SW 1271 (cell line): ENCODE data around the gene BRSK2.
A peak's percentile ranks its signal among the peaks of the same experiment; 100 is the strongest.

ENCODE experiments used
- DNase-seq, 2 experiments: peaks; one replicate each; lab custom pipeline; 2025; lab: John Stamatoyannopoulos, UW

Gene BRSK2

DNA sequence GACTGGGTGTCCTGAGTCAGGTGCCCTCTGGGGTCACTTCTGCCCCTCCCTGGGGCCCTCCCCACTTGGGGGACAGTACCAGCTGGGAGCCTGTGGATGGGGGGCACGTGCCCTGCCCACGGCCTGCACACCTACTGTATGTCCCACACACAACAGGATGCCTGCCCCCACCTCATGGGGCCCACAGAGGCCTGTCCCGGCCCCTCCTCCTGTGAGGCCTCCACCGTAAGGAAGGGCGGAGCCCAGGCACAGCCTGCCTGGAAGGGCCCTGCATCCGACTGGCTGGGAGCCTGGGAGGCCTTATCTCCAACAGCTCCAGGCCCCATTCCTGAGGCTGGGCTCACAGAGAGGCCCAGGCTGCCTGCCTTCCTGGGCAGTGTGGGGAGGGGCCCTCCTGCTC, 47.8 kb downstream of the BRSK2 start:
- DNase-seq, result peak in 1 of 2 experiments; percentile 25

DNA sequence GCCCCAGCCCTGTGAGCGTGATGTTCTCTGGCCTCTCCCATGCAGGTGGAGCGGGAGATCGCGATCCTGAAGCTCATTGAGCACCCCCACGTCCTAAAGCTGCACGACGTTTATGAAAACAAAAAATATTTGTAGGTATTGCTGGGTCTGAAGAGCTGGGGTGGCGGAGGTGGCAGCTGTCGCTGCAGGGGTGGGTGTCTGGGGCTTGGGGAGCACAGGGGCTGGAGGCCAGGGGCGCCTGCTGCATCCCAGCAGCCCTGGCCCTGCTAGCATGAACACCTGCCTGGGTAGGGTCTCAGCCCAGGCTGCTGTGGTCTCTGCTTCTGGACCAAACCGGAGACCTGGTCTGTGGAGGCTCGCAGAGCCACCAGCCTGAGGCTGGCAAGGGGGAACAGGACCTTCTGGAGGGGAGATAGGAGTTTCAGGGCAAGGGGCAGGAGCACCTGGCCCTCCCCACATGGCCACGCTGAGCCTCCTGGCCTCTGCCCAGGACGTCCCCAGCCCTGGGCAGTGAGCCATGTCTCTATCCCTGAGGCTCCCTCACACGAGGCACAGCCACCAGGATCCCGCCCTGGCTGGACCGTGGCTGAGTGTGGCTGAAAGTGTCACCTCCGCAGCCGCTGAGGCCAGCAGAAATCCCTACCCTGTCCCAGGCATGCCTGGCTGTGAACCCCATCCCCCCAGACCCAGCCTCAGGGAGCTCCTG, 48.7 kb downstream of the BRSK2 start:
- DNase-seq, result no peak

DNA sequence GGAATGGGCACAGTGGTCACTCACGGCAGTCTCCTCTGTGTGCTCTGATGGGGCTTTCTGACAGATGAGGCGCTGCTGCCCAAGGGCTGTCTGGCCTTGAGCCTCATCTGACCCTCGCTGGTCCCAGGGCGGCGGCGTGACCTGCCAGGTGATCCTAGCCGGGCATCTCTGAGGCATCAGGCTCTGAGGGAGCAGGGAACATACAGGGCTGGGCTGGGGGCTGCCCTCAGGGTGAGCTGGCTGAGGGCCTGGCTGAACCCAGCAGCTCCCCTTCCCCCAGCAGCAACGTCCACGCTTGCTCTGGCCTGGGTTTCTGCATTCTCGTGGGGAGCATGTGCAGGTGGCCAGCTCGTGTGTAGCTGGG, 49.2 kb downstream of the BRSK2 start:
- DNase-seq, result no peak

DNA sequence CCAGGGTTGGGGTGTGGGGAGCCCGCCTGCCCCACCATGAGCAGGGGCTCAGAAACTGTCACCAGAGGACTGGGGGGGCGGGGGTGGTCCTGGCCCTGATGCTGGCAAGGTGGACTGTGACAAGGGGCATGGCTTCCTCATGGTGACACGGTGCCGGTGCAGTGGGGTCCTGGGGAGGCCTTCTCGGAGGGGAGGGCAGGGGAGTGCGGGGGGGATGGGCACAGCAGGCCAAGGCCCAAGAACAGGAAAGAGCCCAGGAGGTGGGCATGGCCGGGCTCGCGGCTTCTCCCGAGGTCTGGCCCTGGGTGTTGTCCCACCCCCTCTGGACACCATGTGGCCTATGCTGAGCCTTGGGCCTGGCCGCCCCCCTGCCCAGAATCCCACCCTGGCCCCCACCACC, 49.6 kb downstream of the BRSK2 start:
- no peak for DNase-seq

DNA sequence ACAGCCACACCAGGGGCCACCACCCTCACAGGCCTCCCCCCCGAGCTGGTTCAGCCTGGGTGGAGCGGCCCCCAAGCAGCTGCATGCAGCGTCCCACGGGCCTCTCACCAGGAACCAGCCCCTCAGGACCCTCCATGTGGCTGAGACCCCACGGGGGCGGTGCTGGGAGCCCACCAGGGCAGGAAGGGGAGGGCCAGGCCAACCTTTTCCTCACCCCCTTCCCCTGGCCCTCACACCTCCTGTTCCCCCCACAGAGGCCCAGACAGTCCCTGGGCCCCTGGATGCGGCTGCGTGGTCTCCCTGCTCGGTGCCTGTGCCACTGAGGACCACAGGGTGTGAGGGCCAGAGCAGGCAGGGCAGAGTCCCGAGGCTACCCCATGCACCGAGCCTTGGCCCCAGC, 50.3 kb downstream of the BRSK2 start:
- DNase-seq, result no peak

DNA sequence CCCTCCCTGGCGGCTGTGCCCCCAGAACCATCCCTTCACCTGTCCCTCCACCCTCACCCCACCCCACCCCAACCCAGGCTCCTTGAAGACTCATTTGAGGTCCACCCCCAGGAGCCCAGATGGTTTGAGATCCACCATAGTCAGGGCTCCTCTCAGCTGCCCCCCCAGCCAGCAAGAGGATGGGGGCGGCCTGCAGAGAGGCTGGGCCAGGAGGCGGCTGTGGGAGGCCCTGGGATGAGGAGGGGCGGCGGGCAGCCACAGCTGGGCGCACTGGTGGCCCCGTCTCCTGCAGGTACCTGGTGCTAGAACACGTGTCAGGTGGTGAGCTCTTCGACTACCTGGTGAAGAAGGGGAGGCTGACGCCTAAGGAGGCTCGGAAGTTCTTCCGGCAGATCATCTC, 50.8 kb downstream of the BRSK2 start:
- no peak for DNase-seq

DNA sequence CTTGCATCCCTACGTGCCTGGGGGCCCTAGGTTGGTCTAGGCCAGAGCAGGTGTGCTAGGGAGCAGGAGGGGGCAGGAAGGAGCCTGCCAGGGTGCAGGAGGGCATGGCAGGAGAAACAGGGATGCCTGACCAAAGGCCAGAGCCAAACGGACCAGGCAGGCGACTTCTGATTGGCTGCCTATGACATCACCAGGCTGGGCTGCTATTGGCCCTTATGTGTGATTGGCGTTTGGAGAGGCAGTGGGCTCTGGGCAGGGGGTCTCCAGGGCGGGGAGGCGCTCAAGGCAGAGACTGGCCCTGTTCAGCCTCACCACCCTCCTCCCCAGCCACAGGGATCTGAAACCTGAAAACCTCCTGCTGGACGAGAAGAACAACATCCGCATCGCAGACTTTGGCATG, 52.4 kb downstream of the BRSK2 start:
- no peak for DNase-seq

DNA sequence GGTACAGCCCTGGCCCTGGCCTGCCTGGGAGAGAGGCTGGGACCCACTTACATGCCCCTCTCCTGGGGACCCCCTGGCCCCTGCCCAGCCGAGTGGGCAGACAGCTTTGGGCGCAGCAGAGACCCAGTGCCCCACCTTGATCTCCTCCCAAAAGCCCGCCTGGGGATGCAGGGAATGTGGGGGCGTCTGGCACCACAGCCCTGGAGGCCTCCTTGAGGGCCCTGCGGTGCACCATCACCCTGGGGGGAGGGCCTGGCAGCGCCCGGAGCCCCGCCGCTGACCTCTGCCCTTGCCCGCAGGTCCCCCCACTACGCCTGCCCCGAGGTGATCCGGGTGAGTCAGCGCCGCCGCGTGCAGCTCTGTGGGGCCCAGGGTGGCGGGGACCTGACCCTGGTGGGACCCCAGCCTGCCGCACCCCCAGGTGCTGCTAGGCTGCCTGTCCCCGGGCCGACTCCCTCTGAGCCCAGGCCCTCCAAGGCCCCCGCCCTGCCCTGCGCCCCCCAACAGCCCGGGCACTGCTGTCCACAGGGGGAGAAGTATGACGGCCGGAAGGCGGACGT, 53.2 kb downstream of the BRSK2 start:
- no peak for DNase-seq

DNA sequence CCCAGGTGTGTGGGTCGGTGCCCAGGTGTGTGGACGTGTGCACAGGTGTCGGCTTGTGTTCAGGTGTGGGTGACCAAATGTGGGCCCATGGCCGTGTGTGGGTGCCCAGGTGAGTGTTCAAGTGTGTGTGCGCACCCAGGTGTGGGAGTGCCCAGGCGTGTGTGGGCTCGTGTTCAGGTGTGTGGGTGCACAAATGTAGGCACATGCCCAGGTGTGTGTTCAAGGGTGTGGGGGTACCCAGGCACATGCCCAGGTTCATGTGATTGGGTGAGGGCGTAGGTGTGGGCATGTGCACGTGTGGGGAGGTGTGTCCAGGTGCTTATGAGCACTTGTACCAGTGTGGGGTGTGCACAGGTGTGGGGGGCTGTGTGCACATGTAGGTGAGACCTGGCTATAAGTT, 54.0 kb downstream of the BRSK2 start:
- DNase-seq, result no peak

DNA sequence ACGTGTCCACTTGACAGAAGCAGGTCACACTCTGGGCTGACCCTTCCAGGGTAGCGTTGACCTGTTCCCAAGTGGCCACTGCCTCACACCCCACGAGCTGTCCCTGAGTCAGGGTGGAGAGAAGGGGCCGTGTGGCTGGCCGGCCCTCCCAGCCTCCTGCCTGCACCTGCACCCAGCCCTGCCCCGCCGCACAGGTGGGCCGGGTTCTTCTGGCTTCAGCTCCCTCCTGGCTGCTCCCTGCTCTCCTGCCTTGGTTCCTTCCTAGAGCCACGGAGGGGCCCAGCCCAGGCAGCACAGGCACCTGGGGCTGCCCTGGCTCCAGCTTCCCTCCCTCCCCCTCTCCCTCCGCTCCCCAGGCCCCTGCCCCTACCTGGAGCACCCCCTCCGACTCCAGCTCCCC, 54.6 kb downstream of the BRSK2 start:
- DNase-seq, result no peak

DNA sequence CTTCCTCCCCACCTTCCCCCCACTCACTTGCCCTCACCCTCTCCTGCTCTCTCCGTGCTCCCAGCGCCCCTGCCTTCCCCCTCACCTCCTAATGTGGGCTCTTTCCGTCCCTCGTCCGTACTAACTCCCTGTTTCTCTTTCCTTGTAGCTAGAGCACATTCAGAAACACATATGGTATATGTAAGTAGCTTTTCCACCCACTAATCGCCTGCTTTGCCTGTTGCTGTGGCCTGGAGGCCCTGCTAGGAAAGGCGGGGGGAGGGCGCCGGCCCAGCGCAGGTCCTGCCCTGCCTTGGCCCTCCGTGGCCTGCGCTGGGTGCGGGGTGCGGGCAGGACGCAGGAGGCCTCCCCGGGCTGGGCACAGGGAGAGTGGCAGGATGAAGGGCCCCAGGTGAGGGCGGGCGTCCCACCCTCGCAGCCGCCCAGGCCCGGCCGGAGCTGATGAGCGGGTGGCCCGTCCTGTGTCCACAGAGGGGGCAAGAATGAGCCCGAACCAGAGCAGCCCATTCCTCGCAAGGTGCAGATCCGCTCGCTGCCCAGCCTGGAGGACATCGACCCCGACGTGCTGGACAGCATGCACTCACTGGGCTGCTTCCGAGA, 55.2 kb downstream of the BRSK2 start:
- no peak for DNase-seq

DNA sequence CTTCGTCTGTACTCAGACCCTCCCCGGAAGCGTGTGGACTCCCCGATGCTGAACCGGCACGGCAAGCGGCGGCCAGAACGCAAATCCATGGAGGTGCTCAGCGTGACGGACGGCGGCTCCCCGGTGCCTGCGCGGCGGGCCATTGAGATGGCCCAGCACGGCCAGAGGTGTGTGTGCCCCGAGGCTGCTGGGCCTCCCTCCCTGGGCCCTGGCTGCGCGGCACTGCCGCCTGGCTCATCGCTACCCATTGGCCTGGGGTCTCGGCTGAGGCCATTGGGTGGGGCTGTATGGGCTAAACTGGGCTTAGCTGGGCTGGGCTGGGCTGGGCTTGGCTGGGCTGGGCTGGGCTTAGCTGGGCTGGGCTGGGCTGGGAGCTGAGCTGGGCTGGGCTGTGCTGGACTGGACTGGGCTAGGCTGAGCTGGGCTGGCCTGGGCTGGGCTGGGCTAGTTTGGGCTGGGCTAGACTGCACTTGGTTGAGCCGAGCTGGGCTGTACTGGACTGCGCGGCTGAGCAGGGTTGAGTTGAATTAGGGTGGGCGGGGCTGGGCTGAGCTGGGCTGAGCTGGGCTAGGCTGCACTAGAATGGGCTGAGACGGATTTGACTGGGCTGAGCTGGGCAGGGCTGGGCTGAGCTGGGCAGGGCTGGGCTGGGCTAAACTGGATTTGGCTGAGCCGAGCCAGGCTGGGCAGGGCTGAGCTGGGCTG, 56.2 kb downstream of the BRSK2 start:
- no peak for DNase-seq

DNA sequence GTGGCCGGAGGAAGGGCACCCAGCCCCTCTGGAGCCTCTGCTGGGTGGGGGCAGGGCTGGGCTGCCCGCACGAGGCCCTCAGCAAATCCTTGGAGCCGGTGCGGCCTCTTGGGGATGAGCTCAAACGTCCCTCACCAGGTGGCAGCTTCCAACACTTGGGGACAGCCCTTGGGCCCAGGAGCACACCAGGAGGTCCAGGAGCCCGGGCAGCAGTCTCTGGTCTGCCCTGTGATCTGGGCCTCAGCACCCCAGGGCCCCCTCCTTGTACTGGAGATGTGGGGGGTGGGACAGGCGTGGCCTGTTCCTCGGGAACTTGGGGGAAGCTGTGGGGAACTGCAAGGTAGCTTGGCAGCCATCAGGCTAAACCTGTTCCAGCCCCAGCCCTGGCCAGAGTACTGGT, 56.9 kb downstream of the BRSK2 start:
- DNase-seq, result no peak

DNA sequence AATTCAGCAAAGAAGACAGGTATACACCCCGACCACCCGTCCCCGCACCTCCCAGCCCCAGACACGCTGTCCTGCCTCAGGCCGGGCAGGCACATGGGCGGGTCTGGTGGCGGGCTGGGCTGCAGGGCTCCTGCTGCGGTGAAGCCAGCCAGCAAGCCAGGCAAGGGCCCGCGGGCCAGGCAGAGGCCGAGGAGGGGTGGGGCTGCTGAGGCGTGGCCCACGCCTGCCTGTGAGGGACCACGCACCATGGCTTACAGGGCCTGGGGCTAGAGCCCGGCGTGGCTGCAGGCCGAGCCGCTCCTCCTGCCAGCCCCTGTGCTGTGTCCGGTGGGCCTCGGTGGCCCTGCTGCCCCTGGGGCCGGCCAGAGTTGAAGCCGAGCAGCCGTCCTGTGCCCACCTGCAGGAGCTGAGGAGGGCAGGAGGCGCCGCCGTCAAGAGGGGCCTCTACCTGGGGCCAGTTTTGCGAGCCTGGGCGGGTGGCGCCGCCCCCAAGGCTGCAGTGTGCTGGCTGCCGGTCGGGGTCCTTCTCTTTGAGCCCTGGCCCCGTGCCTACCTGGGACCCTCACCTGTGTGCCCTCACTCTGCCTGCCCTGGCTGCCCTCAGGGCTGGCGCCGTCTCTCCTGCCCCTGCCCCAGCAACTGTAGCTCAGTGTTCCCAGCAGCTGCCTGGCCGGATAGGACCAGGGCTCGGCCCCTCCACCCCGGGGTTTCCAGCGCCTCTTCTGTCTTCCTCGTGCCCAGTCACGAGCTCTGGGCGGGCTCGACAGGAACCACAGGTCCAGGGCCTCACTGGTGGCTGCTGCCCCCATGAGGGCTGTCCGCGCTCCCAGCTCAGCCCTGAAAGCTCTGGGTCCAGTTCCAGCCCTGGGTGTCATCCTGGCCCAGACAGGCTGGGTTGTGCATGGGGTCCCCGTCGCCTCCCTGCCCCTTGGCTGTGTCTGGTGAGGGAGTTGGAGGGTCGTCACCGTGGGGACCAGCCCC, 58.4 kb downstream of the BRSK2 start:
- no peak for DNase-seq

DNA sequence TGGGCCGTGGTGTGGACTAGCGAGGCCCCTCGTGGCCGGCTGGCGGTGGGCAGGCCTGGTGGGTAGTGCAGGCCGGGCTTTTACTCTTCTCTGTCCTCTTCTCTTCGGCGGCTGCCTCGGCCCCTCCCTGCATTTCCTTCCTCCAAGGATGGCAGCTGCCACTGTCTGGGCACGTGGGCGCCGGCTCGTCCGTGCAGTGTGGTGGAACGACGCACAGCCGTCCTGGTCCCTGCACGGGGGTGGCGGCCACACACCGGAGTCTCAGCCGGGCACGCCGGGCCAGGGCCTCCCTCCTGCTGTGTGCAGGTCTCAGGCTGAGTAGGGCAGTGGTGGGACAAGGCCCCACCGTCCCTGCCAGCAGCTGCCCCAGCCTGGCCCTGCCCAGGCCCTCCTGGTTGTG, 59.1 kb downstream of the BRSK2 start:
- DNase-seq, result no peak

DNA sequence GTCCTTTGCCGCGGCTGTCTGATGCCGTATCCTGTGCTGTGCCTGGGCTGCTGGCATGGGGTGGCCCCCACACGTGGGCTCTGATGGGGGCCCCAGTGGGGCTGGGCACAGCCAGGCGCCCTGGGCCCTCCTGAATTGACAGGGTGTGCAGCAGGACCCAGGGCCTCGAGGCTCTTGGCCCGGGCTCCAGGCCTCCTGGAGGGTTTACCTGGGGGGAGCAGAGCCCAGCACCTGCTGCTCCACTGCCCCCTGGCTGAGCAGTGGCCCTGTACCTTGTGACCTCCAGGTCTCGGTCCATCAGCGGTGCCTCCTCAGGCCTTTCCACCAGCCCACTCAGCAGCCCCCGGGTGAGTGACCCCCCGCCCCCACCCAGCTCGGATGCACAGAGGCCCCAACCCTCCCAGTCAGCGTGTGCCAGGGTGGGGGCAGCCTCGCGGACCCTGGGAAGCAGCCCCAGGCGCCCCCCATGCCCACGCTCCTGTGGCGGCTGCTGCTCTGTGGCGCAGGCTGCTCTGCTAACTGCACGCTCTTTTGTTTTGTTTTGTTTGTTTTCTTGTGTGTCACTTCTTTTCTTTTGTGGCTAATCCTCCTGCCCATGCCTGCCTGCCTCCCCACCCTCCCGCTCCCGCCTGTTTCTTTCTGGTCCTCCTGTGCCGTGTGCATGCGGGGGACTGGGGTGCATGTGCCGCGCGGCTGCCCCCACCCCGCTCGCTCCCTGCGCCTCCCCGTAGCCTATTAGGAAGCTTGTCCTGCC, 59.9 kb downstream of the BRSK2 start:
- no peak for DNase-seq

DNA sequence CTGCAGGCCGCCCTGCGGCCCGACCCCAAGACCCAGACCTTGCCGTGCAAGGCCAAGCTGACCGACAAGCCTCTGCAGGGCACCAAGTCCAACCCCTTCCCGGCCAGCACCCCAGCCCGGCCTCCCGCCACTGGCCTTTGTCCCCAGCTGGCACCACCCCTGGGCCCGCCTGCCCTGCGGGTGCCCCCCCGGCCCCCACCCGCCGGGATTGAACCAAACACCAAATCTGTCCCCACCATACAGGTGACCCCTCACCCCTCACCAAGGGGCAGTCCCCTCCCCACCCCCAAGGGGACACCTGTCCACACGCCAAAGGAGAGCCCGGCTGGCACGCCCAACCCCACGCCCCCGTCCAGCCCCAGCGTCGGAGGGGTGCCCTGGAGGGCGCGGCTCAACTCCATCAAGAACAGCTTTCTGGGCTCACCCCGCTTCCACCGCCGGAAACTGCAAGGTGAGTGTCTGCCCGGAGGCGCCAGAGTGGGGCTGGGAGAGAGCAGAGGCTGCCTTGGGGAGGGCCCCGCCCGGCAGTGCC, 60.7 kb downstream of the BRSK2 start:
- DNase-seq, result no peak

DNA sequence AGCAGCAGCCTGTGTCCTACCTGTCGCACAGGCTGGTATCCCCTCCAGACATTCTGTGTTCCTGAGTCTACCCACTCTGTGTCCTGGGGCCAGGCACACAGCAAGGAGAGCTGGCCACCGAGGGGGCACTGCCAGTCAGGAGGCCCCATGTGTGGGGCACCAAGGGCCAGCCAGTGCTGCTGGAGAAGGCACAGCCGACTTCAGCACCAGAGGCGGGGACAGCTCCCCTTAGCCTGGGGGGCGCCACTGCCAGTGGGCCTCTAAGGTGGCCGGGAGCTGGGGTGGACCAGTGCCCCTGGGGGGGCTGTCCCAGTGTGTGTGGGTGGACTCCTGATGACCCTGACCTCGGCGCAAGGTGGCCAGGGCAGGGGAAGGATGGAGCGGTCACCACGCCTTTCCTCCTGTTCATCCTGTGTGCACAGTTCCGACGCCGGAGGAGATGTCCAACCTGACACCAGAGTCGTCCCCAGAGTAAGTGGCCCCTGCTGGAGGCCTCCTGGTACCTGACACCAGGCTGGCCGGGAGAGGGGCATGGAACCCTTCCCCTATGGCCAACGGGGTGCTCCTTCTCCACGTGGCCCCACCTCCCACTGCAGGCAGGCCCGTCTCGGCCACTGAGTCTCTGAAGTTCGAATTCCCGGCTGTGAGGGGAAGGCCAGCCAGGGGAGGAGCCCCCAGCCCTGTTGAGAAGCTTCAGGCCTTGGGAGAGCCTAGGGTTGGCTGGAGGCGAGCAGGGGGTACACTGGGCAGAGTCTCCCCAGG, 61.4 kb downstream of the BRSK2 start:
- DNase-seq, result no peak

DNA sequence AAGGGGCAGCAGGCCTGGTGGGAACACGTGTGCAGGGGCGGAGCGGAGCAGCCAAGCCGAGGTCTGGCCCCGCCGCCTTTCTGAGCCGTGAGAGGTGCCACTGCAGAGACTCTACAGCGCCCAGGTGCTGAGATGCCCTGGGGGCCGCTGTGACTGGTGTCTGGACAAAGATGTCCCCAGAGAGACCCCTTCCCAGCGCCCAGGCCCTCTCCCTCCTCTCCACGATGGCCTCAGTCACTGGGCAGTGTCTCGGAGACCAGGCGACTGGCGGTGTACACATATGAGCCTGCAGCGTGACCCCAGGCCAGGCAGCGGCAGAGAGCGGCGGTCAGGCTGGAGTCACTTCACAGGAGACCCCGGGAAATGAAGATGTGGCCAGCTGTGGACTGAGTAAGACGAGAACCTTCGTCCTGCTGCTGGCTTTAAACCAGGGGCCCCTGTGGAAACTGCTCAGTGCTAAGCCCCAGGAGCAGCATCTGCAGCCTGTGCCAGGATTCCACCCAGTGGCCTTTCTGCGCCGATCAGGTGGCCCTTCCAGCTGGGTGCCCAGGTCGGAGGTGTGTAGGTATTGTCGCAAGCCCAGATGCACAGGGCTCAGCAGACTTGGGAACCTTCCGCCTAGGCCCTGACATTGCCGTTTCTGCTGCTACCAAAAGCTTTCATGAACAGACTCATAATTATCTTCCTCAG, 62.2 kb downstream of the BRSK2 start:
- no peak for DNase-seq

DNA sequence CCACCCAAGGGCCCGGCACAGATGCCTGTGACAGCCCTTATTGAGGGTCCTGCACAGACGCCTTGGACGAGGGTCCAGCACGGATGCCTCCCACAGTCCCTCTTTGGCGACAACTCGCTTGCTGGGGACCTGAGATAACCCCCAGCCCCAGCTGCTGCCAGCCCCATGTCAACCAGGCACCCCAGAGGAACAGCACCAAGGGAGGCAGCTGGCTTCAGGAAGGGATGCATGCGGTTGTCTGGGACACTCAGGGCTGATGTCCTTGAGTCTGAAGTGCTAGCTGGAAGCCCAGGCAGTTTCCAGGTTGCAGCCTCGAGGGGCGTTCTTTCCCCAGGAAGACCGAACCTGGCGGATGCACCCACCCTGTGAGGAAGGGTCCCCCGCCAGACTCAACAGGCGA, 63.0 kb downstream of the BRSK2 start:
- no peak for DNase-seq
